BE2C (cell line): ENCODE results near the gene RHOH. TPM values are rescaled to one million over a fixed set of nuclear protein-coding genes. Genes with fewer than 3 reads are reported as not detected.
"Not testable (repeated sequence)": the region's sequence is repeated elsewhere in the genome, so short reads cannot be mapped to it uniquely, and the experiment has no call there.

Experiments used
- DNase-seq: peaks from one replicate; pipeline ENCODE4 v3.0.0-alpha.2; 2020
- H3K27me3 ChIP-seq: fragments of 250-450 bp; sonication (Bioruptor Pico); 2 replicates; pipeline ENCODE4 v1.5.1; 2020; ENCODE audit warnings: mild to moderate bottlenecking
- H3K36me3 ChIP-seq: fragments of 250-450 bp; sonication (Bioruptor Pico); 2 replicates; pipeline ENCODE4 v1.5.1; 2020; ENCODE audit warnings: mild to moderate bottlenecking
- H3K4me1 ChIP-seq: fragments of 250-450 bp; sonication (Bioruptor Pico); 2 replicates; pipeline ENCODE4 v1.5.1; 2020
- H3K4me3 ChIP-seq: 2 replicates; pipeline ENCODE4 v1.5.1; 2011; ENCODE audit warnings: low read depth, low read length
- H3K9me3 ChIP-seq: fragments of 250-450 bp; sonication (Bioruptor Pico); 2 replicates; pipeline ENCODE4 v1.5.1; 2020
- CTCF ChIP-seq: IDR thresholded peaks from 2 replicates; pipeline ENCODE4 v1.5.1; 2012; ENCODE audit warnings: mild to moderate bottlenecking, low read depth, low read length
- polyA plus RNA-seq: library from polyadenylated mRNA; unstranded; fragments of >200 nt; gene quantifications from one replicate; pipeline ENCODE4 v1.2.1, GENCODE V29; 2012; ENCODE audit warnings: low read depth, missing spikeins; ENCODE audit not compliant: insufficient read length, insufficient read depth

Gene RHOH
- polyA plus RNA-seq: 1.4 TPM

- H3K4me1 ChIP-seq: no peaks in the 10 kb centered on the region
- H3K4me3 ChIP-seq: no peak within 1 kb of the TSS
- no peaks in the 10 kb centered on the region for H3K36me3 ChIP-seq
- no peak for TF ChIP-seq CTCF
- no peaks in the 10 kb centered on the region for H3K9me3 ChIP-seq
- no peak for DNase-seq
- H3K27me3 ChIP-seq: no peaks in the 10 kb centered on the region
Observed at GRCh38 chr4:40196724-40197281, at the start of gene RHOH. Gene RHOH (plus strand): TSS chr4:40197031. CDS start chr4:40243387, 46,356 bp downstream.

- not testable (repeated sequence) for H3K4me1 ChIP-seq
Observed at GRCh38 chr4:40147490-40147889, 49.3 kb upstream of the RHOH start.

GRCh38 chr4:40149960-40150385 is 46.9 kb upstream of the RHOH start:
- TF ChIP-seq CTCF: peak; percentile 84
- H3K27me3 ChIP-seq: no peaks in the 10 kb centered on the region
- H3K4me3 ChIP-seq: no peak overlapping the region
- peaks cover 4% of the 10 kb centered on the region; the same call in 1 of the 2 replicates for H3K36me3 ChIP-seq
- DNase-seq: peak; percentile 62
- H3K4me1 ChIP-seq: no peaks in the 10 kb centered on the region
- H3K9me3 ChIP-seq: no peaks in the 10 kb centered on the region

More at GRCh38 chr4:40147490-40147889, 49.3 kb upstream of the RHOH start:
- not testable (repeated sequence) for H3K4me3 ChIP-seq, H3K27me3 ChIP-seq, DNase-seq, H3K9me3 ChIP-seq
- H3K36me3 ChIP-seq: peaks cover 10% of the 10 kb centered on the region; the same call in 1 of the 2 replicates

- H3K9me3 ChIP-seq: no peaks in the 10 kb centered on the region
- peaks cover 4% of the 10 kb centered on the region; the same call in 1 of the 2 replicates for H3K36me3 ChIP-seq
- H3K4me1 ChIP-seq: no peaks in the 10 kb centered on the region
- no peak overlapping the region for H3K4me3 ChIP-seq
- no peak for DNase-seq
- TF ChIP-seq CTCF: no peak
- no peaks in the 10 kb centered on the region for H3K27me3 ChIP-seq
Observed at GRCh38 chr4:40150932-40151331, 45.9 kb upstream of the RHOH start.

GRCh38 chr4:40152637-40153036 is 44.2 kb upstream of the RHOH start:
- Histone ChIP-seq H3K36me3 (no peaks in the 10 kb centered on the region), H3K4me3 (no peak overlapping the region), H3K27me3 (no peaks in the 10 kb centered on the region), H3K9me3 (no peaks in the 10 kb centered on the region), H3K4me1 (no peaks in the 10 kb centered on the region)
- no peak for TF ChIP-seq CTCF
- DNase-seq: no peak

GRCh38 chr4:40157436-40157835 is 39.4 kb upstream of the RHOH start:
- TF ChIP-seq CTCF: no peak
- Histone ChIP-seq H3K4me1 (no peaks in the 10 kb centered on the region), H3K36me3 (no peaks in the 10 kb centered on the region), H3K4me3 (no peak overlapping the region), H3K9me3 (no peaks in the 10 kb centered on the region), H3K27me3 (no peaks in the 10 kb centered on the region)
- DNase-seq: no peak

GRCh38 chr4:40160258-40160657 is 36.6 kb upstream of the RHOH start:
- no peaks in the 10 kb centered on the region for H3K36me3 ChIP-seq
- no peak for TF ChIP-seq CTCF
- H3K9me3 ChIP-seq: no peaks in the 10 kb centered on the region
- H3K4me1 ChIP-seq: no peaks in the 10 kb centered on the region
- no peak overlapping the region for H3K4me3 ChIP-seq
- no peak for DNase-seq
- H3K27me3 ChIP-seq: no peaks in the 10 kb centered on the region
